Tibial artery (tissue), 4 donors: ENCODE data around the gene SYNPO2L.

Experiments
- DNase-seq, 2 donors: peaks; one replicate each; pipeline ENCODE4 v3.0.0-alpha.2; 2019
- H3K27ac ChIP-seq, 2 donors: fragments of 200-600 bp; sonication (generic) in 1 of 2; 1 replicate in 1 of 2; 2 replicates in 1 of 2; pipeline ENCODE4 v1.5.1; 2018 to 2019; ENCODE audit warnings: mild to moderate bottlenecking in 1 of 2
- H3K27me3 ChIP-seq, 2 donors: fragments of 200-600 bp; sonication (generic) in 1 of 2; one replicate each; pipeline versions ENCODE4 v1.5.1 to v1.6.0; 2016 to 2019
- H3K36me3 ChIP-seq, 3 donors: fragments of 200-600 bp; sonication (generic) in 2 of 3; one replicate each; pipeline ENCODE4 v1.5.1; 2016 to 2019; ENCODE audit warnings: mild to moderate bottlenecking in 2 of 3
- H3K4me1 ChIP-seq, 4 donors: fragments of 200-600 bp; sonication (generic) in 2 of 4; 1 replicate in 3 of 4; 2 replicates in 1 of 4; pipeline ENCODE4 v1.5.1; 2016 to 2019
- H3K4me3 ChIP-seq, 2 donors: fragments of 200-600 bp; sonication (generic) in 1 of 2; 1 replicate in 1 of 2; 2 replicates in 1 of 2; pipeline ENCODE4 v1.5.1; 2018 to 2019; ENCODE audit warnings: mild to moderate bottlenecking in 2 of 2
- H3K9me3 ChIP-seq, 3 donors: fragments of 200-600 bp; sonication (generic) in 1 of 3; one replicate each; pipeline ENCODE4 v1.5.1; 2016 to 2019
- intact Hi-C: fragments of 100-400 bp; cut with DNase I; formaldehyde crosslinking; loops from one replicate; pipeline ENCODE4 v1.15.0; 2023; ENCODE audit warnings: low total_unique reads
- TF ChIP-seq, protein P1 (sequence below), 2 experiments: fragments of 200-600 bp in 1 of 2; fragments of 450-650 bp in 1 of 2; IDR thresholded peaks; one replicate each; pipeline ENCODE4 v1.5.1; 2017 to 2019; ENCODE audit warnings: antibody characterized with exemption in 2 of 2, mild to moderate bottlenecking in 1 of 2, moderate library complexity in 1 of 2

Gene SYNPO2L

GRCh38 chr10:73643362-73643761 lies 12.5 kb downstream of the SYNPO2L start:
- no peaks in the 10 kb centered on the region for H3K9me3 ChIP-seq
- H3K4me3 ChIP-seq = no peak overlapping the region
- DNase-seq = no peak
- no peaks in the 10 kb centered on the region for H3K36me3 ChIP-seq
- intact Hi-C loops = no loop called here
- TF ChIP-seq, protein P1, sequence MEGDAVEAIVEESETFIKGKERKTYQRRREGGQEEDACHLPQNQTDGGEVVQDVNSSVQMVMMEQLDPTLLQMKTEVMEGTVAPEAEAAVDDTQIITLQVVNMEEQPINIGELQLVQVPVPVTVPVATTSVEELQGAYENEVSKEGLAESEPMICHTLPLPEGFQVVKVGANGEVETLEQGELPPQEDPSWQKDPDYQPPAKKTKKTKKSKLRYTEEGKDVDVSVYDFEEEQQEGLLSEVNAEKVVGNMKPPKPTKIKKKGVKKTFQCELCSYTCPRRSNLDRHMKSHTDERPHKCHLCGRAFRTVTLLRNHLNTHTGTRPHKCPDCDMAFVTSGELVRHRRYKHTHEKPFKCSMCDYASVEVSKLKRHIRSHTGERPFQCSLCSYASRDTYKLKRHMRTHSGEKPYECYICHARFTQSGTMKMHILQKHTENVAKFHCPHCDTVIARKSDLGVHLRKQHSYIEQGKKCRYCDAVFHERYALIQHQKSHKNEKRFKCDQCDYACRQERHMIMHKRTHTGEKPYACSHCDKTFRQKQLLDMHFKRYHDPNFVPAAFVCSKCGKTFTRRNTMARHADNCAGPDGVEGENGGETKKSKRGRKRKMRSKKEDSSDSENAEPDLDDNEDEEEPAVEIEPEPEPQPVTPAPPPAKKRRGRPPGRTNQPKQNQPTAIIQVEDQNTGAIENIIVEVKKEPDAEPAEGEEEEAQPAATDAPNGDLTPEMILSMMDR (IDR thresholded peaks at IDR 0.05) = no peak
- peak overlapping the region; percentile 45 to 84 for H3K27ac ChIP-seq
- H3K27me3 ChIP-seq = no peaks in the 10 kb centered on the region
- H3K4me1 ChIP-seq = peaks cover 11 to 49% (median 25%) of the 10 kb centered on the region in 4 donors

GRCh38 chr10:73641328-73642060 lies 14.3 kb downstream of the SYNPO2L start, which contains the start of gene MYOZ1:
Gene MYOZ1 (minus strand): TSS chr10:73641474. CDS start chr10:73640017, 1,457 bp downstream.
- Histone ChIP-seq H3K27me3 (no peaks in the 10 kb centered on the region), H3K4me3 (peak within 1 kb of the TSS; percentile 40 to 49), H3K4me1 (peaks cover 7 to 34% (median 17%) of the 10 kb centered on the region in 4 donors), H3K9me3 (no peaks in the 10 kb centered on the region), H3K36me3 (peaks cover 0 to 3% (median 0%) of the 10 kb centered on the region in 3 donors), H3K27ac (peak within 1 kb of the TSS; percentile 75 to 84)
- intact Hi-C loops = loop anchor here (2.0 kb wide), 1 partner anchor 15 kb away; no protein-coding TSS in a partner anchor
- TF ChIP-seq, protein P1 (IDR thresholded peaks at IDR 0.05) = no peak
- peak in 1 of 2 donors; percentile 71 for DNase-seq

GRCh38 chr10:73639286-73639685 lies 16.5 kb downstream of the SYNPO2L start:
- DNase-seq = no peak
- Histone ChIP-seq H3K27me3 (no peaks in the 10 kb centered on the region), H3K9me3 (no peaks in the 10 kb centered on the region), H3K4me3 (no peak overlapping the region), H3K36me3 (peaks cover 0 to 22% (median 2%) of the 10 kb centered on the region in 3 donors), H3K4me1 (peaks cover 7 to 33% (median 17%) of the 10 kb centered on the region in 4 donors), H3K27ac (no peak overlapping the region)
- TF ChIP-seq, protein P1 (IDR thresholded peaks at IDR 0.05) = no peak
- intact Hi-C loops = no loop called here

GRCh38 chr10:73635781-73636180 lies 20.0 kb downstream of the SYNPO2L start:
- Histone ChIP-seq H3K9me3 (no peaks in the 10 kb centered on the region), H3K4me1 (peaks cover 0 to 9% (median 5%) of the 10 kb centered on the region in 4 donors), H3K36me3 (peaks cover 0 to 41% (median 3%) of the 10 kb centered on the region in 3 donors), H3K4me3 (no peak overlapping the region), H3K27me3 (no peaks in the 10 kb centered on the region), H3K27ac (no peak overlapping the region)
- DNase-seq = no peak
- TF ChIP-seq, protein P1 (IDR thresholded peaks at IDR 0.05) = no peak
- intact Hi-C loops = no loop called here

DNA sequence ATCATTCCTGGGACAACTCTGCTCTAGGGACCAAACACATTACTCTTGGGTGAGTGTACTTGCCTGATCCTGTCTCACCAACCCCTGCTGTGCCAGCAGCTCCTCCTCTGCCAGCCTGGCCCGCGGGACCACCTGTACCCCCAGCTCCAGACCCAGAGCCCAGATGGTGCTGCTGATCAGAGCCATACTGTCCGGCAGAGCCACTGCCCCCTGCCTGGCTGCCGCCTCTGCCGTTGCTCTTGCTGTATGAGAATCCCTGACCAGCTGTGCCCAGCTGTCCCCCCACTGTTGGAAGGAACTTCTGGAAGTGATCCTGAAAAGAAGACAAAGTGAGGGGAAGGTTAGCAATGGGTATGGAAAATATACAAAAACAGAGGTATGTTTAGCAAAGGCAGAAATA lies 21.4 kb downstream of the SYNPO2L start:
- TF ChIP-seq, protein P1 (IDR thresholded peaks at IDR 0.05) = no peak
- H3K27me3 ChIP-seq = no peaks in the 10 kb centered on the region
- no peaks in the 10 kb centered on the region for H3K4me1 ChIP-seq
- H3K27ac ChIP-seq = no peak overlapping the region
- no peaks in the 10 kb centered on the region for H3K9me3 ChIP-seq
- DNase-seq = no peak
- H3K4me3 ChIP-seq = no peak overlapping the region
- intact Hi-C loops = no loop called here
- peaks cover 0 to 41% (median 3%) of the 10 kb centered on the region in 3 donors for H3K36me3 ChIP-seq
